Measurements from ENCODE around the gene TPBGL. TPM values are rescaled to one million over a fixed set of nuclear protein-coding genes. Genes with fewer than 3 reads are reported as not detected.

TPBGL gene
- total RNA-seq, 4 donors from 2014 or later = 0.40 to 3.7 TPM; not detected in 2

DNA sequence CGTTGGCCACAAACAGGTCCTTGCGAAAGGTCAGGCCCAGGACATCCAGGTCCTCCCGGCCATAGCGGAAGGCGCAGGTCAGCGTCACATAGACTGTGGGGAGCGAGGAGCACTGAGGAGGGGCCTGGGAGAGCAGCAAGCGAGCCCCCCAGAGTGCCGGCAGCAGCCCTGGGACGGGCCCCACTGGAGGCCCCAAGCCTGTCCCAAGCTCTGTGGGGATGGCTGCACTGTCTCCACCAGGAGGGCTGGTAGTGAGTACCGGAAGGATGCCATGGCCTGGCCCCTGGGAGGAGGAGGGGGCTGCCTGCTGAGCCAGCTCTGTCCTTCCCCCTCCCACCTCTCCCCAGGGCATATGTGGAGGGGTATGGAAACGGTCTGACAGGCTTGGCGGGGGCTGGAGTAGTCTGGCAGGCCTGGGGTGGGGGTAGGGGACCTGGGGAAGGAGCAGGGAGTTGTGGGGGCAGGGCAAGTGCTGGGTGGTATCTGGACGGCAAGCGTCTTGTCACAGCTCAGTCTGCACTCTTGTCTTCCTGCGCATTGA is 42.9 kb downstream of the TPBGL start:
- Histone ChIP-seq H3K36me3 (peaks cover 0 to 14% (median 6%) of the 10 kb centered on the region in 4 donors), H3K9me3 (no peaks in the 10 kb centered on the region), H3K4me1 (peaks cover 0 to 9% (median 3%) of the 10 kb centered on the region in 4 donors), H3K4me3 (no peak overlapping the region), H3K27me3 (no peaks in the 10 kb centered on the region), H3K27ac (no peak overlapping the region)
- in situ Hi-C loops (cut with MboI; ENCODE audit: low pct_ligation_motif_present in 1 of 4, low pct_unique_long_range_greater_than_20kb in 1 of 4, low sequenced_read_pairs in 3 of 4) (loop anchor here in 3 of 4 donors (25.0 kb wide), 1 partner anchor 254 kb away; the partner anchor contains the start of gene GDPD5 (in 3 of the 3)), intact Hi-C loops (cut with DNase I; ENCODE audit: low total_unique reads) (no loop called here)
- 85% methylated on average over 16 of the region's 16 CpGs; no CpG with 5 or more reads in 1 of the 2 donors for WGBS, 2 donors (ENCODE audit: low coverage in 1 of 2)
- DNase-seq = no peak
- no peak for TF ChIP-seq POLR2A (IDR thresholded peaks at IDR 0.05)
- no peak for TF ChIP-seq POLR2AphosphoS5 (IDR thresholded peaks at IDR 0.05)
- no peak for TF ChIP-seq EP300 (IDR thresholded peaks at IDR 0.05; ENCODE audit: low read depth)
- TF ChIP-seq, protein P1, sequence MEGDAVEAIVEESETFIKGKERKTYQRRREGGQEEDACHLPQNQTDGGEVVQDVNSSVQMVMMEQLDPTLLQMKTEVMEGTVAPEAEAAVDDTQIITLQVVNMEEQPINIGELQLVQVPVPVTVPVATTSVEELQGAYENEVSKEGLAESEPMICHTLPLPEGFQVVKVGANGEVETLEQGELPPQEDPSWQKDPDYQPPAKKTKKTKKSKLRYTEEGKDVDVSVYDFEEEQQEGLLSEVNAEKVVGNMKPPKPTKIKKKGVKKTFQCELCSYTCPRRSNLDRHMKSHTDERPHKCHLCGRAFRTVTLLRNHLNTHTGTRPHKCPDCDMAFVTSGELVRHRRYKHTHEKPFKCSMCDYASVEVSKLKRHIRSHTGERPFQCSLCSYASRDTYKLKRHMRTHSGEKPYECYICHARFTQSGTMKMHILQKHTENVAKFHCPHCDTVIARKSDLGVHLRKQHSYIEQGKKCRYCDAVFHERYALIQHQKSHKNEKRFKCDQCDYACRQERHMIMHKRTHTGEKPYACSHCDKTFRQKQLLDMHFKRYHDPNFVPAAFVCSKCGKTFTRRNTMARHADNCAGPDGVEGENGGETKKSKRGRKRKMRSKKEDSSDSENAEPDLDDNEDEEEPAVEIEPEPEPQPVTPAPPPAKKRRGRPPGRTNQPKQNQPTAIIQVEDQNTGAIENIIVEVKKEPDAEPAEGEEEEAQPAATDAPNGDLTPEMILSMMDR (IDR thresholded peaks at IDR 0.05) = no peak

DNA sequence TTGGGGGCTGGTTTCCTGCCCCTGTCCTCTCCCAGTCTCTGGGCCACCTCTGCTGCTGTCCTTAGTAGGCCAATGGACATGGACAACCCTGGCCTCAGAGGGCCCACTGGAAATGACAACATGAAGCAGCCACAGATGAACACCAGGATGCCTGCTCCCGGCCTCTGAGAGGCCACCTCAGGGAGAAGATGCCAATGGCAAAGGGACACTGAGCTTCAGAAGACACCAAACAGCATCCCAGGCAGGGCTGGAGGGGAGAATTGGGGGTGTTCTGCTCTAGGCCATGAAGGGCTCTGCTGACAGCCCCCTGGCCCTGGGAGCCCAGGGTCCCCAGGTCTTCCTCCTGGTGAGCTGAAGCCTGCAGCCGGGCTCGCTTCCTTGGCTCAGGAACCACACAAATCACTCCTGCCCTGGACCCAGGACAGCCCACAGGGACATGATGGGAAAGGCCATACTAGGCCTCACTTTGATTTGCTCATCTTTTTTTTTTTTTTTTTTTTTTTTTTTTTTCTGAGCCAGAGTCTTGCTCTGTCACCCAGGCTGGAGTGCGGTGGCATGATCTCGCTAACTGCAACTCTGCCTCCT is 45.3 kb downstream of the TPBGL start:
- intact Hi-C loops (cut with DNase I; ENCODE audit: low total_unique reads) (no loop called here), in situ Hi-C loops (cut with MboI; ENCODE audit: low pct_ligation_motif_present in 1 of 4, low pct_unique_long_range_greater_than_20kb in 1 of 4, low sequenced_read_pairs in 3 of 4) (loop anchor here in 3 of 4 donors (25.0 kb wide), 1 partner anchor 251 kb away; the partner anchor contains the start of gene GDPD5 (in 3 of the 3))
- WGBS, 2 donors (ENCODE audit: low coverage in 1 of 2) = 98 to 100% methylated on average over 2 to 5 of the region's 5 CpGs
- TF ChIP-seq EP300 (IDR thresholded peaks at IDR 0.05; ENCODE audit: low read depth) (no peak), POLR2A (IDR thresholded peaks at IDR 0.05) (no peak), POLR2AphosphoS5 (IDR thresholded peaks at IDR 0.05) (no peak)
- TF ChIP-seq, protein P1 (IDR thresholded peaks at IDR 0.05) = no peak
- Histone ChIP-seq H3K4me1 (peaks cover 0 to 3% (median 1%) of the 10 kb centered on the region in 4 donors), H3K9me3 (no peaks in the 10 kb centered on the region), H3K4me3 (no peak overlapping the region), H3K27me3 (no peaks in the 10 kb centered on the region), H3K36me3 (peaks cover 0 to 11% (median 5%) of the 10 kb centered on the region in 4 donors), H3K27ac (no peak overlapping the region)
- no peak for DNase-seq

DNA sequence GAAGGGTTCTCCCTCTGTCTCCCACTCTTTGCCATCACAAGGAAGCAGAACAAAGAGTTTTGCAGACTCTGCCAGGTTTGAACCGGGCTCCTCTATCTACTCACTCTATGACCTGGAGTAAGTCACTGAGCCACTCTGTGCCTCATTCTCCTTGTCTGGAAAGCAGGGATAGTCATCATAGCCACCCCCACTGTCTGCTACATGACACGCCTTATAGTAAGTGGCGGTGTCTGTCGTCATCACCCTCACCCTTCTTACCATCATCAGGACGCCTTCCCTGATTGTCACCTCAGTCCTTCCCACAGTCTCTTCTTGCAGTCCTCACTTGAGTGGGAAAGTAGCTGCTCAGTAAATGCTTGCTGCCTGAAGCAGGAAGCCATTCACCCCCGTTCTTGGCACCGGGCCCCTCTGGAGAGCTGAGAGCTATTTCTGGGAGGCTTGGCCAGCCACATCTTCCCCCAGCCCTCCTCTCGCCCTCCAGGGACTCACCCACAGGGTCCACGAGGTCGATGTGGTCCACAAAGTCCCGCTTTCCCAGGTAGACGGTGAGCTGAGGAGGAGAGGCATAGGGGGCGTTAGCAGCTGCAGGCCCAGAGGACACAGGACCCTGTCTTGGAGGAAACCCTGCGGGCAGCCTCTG is 46.4 kb downstream of the TPBGL start:
- no peaks in the 10 kb centered on the region for H3K9me3 ChIP-seq
- H3K4me1 ChIP-seq = no peaks in the 10 kb centered on the region
- TF ChIP-seq, protein P1 (IDR thresholded peaks at IDR 0.05) = no peak
- TF ChIP-seq POLR2AphosphoS5 (IDR thresholded peaks at IDR 0.05) = no peak
- no peak for TF ChIP-seq POLR2A (IDR thresholded peaks at IDR 0.05)
- TF ChIP-seq EP300 (IDR thresholded peaks at IDR 0.05; ENCODE audit: low read depth) = no peak
- peaks cover 0 to 10% (median 3%) of the 10 kb centered on the region in 4 donors for H3K36me3 ChIP-seq
- H3K27me3 ChIP-seq = no peaks in the 10 kb centered on the region
- 74% methylated on average over 14 of the region's 14 CpGs; no CpG with 5 or more reads in 1 of the 2 donors for WGBS, 2 donors (ENCODE audit: low coverage in 1 of 2)
- in situ Hi-C loops (cut with MboI; ENCODE audit: low pct_ligation_motif_present in 1 of 4, low pct_unique_long_range_greater_than_20kb in 1 of 4, low sequenced_read_pairs in 3 of 4) (loop anchor here in 3 of 4 donors (25.0 kb wide), 1 partner anchor 250 kb away; the partner anchor contains the start of gene GDPD5 (in 3 of the 3)), intact Hi-C loops (cut with DNase I; ENCODE audit: low total_unique reads) (no loop called here)
- H3K27ac ChIP-seq = no peak overlapping the region
- H3K4me3 ChIP-seq = no peak overlapping the region
- DNase-seq = no peak

DNA sequence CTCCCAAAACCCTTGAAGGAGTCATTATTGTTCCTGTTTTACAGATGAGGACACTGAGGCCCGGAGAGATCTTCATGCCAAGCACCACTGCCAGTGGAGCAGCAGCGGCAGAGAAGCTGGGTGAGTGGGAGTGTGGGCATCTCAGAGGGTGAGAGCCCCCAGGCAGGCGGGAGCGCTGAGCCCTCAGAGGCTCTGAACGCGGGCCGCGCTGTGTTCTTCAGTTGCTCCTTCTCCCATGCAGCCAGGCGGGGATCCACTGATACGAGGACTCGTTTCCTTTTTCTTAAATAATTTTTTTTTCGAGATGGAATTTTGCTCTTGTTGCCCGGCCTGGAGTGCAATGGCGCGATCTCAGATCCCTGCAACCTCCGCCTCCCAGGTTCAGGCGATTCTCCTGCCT is 47.0 kb downstream of the TPBGL start:
- TF ChIP-seq EP300 (IDR thresholded peaks at IDR 0.05; ENCODE audit: low read depth) = no peak
- TF ChIP-seq, protein P1 (IDR thresholded peaks at IDR 0.05) = no peak
- no peak for TF ChIP-seq POLR2AphosphoS5 (IDR thresholded peaks at IDR 0.05)
- TF ChIP-seq POLR2A (IDR thresholded peaks at IDR 0.05) = no peak
- no peak for DNase-seq
- no peaks in the 10 kb centered on the region for H3K27me3 ChIP-seq
- no peaks in the 10 kb centered on the region for H3K9me3 ChIP-seq
- H3K36me3 ChIP-seq = peaks cover 0 to 10% (median 3%) of the 10 kb centered on the region in 4 donors
- intact Hi-C loops (cut with DNase I; ENCODE audit: low total_unique reads) = no loop called here
- no peak overlapping the region for H3K27ac ChIP-seq
- in situ Hi-C loops (cut with MboI; ENCODE audit: low pct_ligation_motif_present in 1 of 4, low pct_unique_long_range_greater_than_20kb in 1 of 4, low sequenced_read_pairs in 3 of 4) = loop anchor here in 3 of 4 donors (25.0 kb wide), 1 partner anchor 250 kb away; the partner anchor contains the start of gene GDPD5 (in 3 of the 3)
- no peaks in the 10 kb centered on the region for H3K4me1 ChIP-seq
- H3K4me3 ChIP-seq = no peak overlapping the region
- 91% methylated on average over 17 of the region's 17 CpGs; no CpG with 5 or more reads in 1 of the 2 donors for WGBS, 2 donors (ENCODE audit: low coverage in 1 of 2)
